H9 (cell line): ENCODE data around the gene GMCL1. TPM values are rescaled to one million over a fixed set of nuclear protein-coding genes. Genes with fewer than 3 reads are reported as not detected.

ENCODE experiments used
- DNase-seq: peaks from one replicate; pipeline ENCODE4 v3.0.0-alpha.2; 2017
- H2AFZ ChIP-seq: one replicate; pipeline ENCODE4 v1.6.1; 2013; ENCODE audit warnings: mild to moderate bottlenecking, low read length, control low read depth, moderate library complexity
- H2AK5ac ChIP-seq: 2 replicates; pipeline ENCODE4 v1.6.1; 2013; ENCODE audit warnings: low read length, control low read depth, mixed read lengths; ENCODE audit not compliant: insufficient read length
- H2BK120ac ChIP-seq: one replicate; pipeline ENCODE4 v1.6.1; 2013; ENCODE audit warnings: low read depth, mild to moderate bottlenecking, low read length, control low read depth, inconsistent platforms; ENCODE audit not compliant: poor library complexity, severe bottlenecking
- H2BK12ac ChIP-seq: 2 replicates; pipeline ENCODE4 v1.6.1; 2013; ENCODE audit warnings: low read length, control low read depth, mixed read lengths, low read depth; ENCODE audit not compliant: insufficient read length
- H2BK15ac ChIP-seq: 2 replicates; pipeline ENCODE4 v1.6.1; 2013; ENCODE audit warnings: low read depth, low read length, control low read depth
- H2BK20ac ChIP-seq: one replicate; pipeline ENCODE4 v1.6.1; 2013; ENCODE audit warnings: low read depth, mild to moderate bottlenecking, low read length, control low read depth, inconsistent platforms; ENCODE audit not compliant: poor library complexity, severe bottlenecking
- H2BK5ac ChIP-seq: 2 replicates; pipeline ENCODE4 v1.6.1; 2013; ENCODE audit warnings: low read length, control low read depth, mixed read lengths; ENCODE audit not compliant: insufficient read length
- H3K14ac ChIP-seq: 2 replicates; pipeline ENCODE4 v1.6.1; 2013; ENCODE audit warnings: low read length, control low read depth; ENCODE audit not compliant: insufficient read depth
- H3K18ac ChIP-seq: 2 replicates; pipeline ENCODE4 v1.6.1; 2013; ENCODE audit warnings: low read depth, mild to moderate bottlenecking, mixed read lengths, low read length, control low read depth; ENCODE audit not compliant: insufficient read length
- H3K23ac ChIP-seq: 2 replicates; pipeline ENCODE4 v1.6.1; 2013; ENCODE audit warnings: low read length, control low read depth, mixed read lengths, low read depth; ENCODE audit not compliant: insufficient read length
- H3K23me2 ChIP-seq: 2 replicates; pipeline ENCODE4 v1.6.1; 2013; ENCODE audit warnings: low read depth, mild to moderate bottlenecking, mixed read lengths, low read length, control low read depth; ENCODE audit not compliant: insufficient read length, poor library complexity, severe bottlenecking
- H3K27ac ChIP-seq: 2 replicates; pipeline ENCODE4 v1.5.1; 2013; ENCODE audit warnings: low read length, control low read depth, mixed read lengths, low read depth; ENCODE audit not compliant: insufficient read length
- H3K27me3 ChIP-seq: 2 replicates; pipeline ENCODE4 v1.6.1; 2013; ENCODE audit warnings: low read length, control low read depth, inconsistent platforms; ENCODE audit not compliant: insufficient read depth
- H3K4ac ChIP-seq: 2 replicates; pipeline ENCODE4 v1.6.1; 2013; ENCODE audit warnings: low read depth, mild to moderate bottlenecking, control low read depth, inconsistent platforms, low read length, moderate library complexity
- H3K4me1 ChIP-seq: 2 replicates; pipeline ENCODE4 v1.6.1; 2013; ENCODE audit warnings: low read length, control low read depth, inconsistent platforms; ENCODE audit not compliant: insufficient read depth
- H3K4me2 ChIP-seq: 2 replicates; pipeline ENCODE4 v1.6.1; 2013; ENCODE audit warnings: low read length, control low read depth, mixed read lengths; ENCODE audit not compliant: insufficient read length, insufficient read depth
- H3K56ac ChIP-seq: 2 replicates; pipeline ENCODE4 v1.6.1; 2013; ENCODE audit warnings: low read depth, mild to moderate bottlenecking, mixed read lengths, low read length, control low read depth; ENCODE audit not compliant: insufficient read length
- H3K79me1 ChIP-seq: 2 replicates; pipeline ENCODE4 v1.6.1; 2013; ENCODE audit warnings: low read depth, mild to moderate bottlenecking, moderate library complexity, low read length, control low read depth, inconsistent platforms; ENCODE audit not compliant: insufficient read depth, poor library complexity, severe bottlenecking
- H3K79me2 ChIP-seq: 2 replicates; pipeline ENCODE4 v1.6.1; 2013; ENCODE audit warnings: low read length, control low read depth, inconsistent platforms; ENCODE audit not compliant: insufficient read depth
- H3K9ac ChIP-seq: 2 replicates; pipeline ENCODE4 v1.6.1; 2013; ENCODE audit warnings: low read length, control low read depth, mixed read lengths; ENCODE audit not compliant: insufficient read length; ENCODE audit errors: extremely low read depth
- H3K9me3 ChIP-seq: one replicate; pipeline ENCODE4 v1.6.1; 2013; ENCODE audit warnings: low read depth, low read length, inconsistent platforms; ENCODE audit not compliant: control insufficient read depth
- H3T11ph ChIP-seq: one replicate; pipeline ENCODE4 v1.6.1; 2013; ENCODE audit warnings: mild to moderate bottlenecking, low read length, control low read depth, inconsistent platforms
- H4K20me1 ChIP-seq: one replicate; pipeline ENCODE4 v1.6.1; 2013; ENCODE audit not compliant: control insufficient read depth, insufficient read length, insufficient read depth
- H4K5ac ChIP-seq: 2 replicates; pipeline ENCODE4 v1.6.1; 2013; ENCODE audit warnings: low read depth, mild to moderate bottlenecking, mixed read lengths, low read length, control low read depth; ENCODE audit not compliant: insufficient read length
- H4K8ac ChIP-seq: replicated peaks from 2 replicates; pipeline ENCODE4 v1.6.1; 2013; ENCODE audit warnings: low read length, control low read depth, mixed read lengths, low read depth; ENCODE audit not compliant: insufficient read length
- H4K91ac ChIP-seq: 2 replicates; pipeline ENCODE4 v1.6.1; 2013; ENCODE audit warnings: low read depth, mild to moderate bottlenecking, moderate library complexity, mixed read lengths, low read length, control low read depth; ENCODE audit not compliant: insufficient read length
- H3K27ac Mint-ChIP-seq, 3 experiments: 2 replicates in 2 of 3; 3 replicates in 1 of 3; pipeline ENCODE4 v1.8.0; 2020 to 2021; ENCODE audit warnings: mixed read lengths in 3 of 3, mild to moderate bottlenecking in 1 of 3, moderate library complexity in 1 of 3
- H3K27me3 Mint-ChIP-seq: 2 replicates; pipeline ENCODE4 v1.8.0; 2021; ENCODE audit warnings: low read depth, mild to moderate bottlenecking, moderate library complexity, mixed read lengths
- H3K36me3 Mint-ChIP-seq, 3 experiments: 2 replicates in 2 of 3; 3 replicates in 1 of 3; pipeline ENCODE4 v1.8.0; 2020 to 2021; ENCODE audit warnings: low read depth in 3 of 3, mixed read lengths in 3 of 3; ENCODE audit not compliant: insufficient read depth in 1 of 3
- H3K4me1 Mint-ChIP-seq, 2 experiments: 2 replicates each; pipeline ENCODE4 v1.8.0; 2020; ENCODE audit warnings: mixed read lengths in 2 of 2
- H3K4me3 Mint-ChIP-seq, 2 experiments: 2 replicates in 1 of 2; 3 replicates in 1 of 2; pipeline ENCODE4 v1.8.0; 2020 to 2021; ENCODE audit warnings: mild to moderate bottlenecking in 2 of 2, mixed read lengths in 2 of 2, moderate library complexity in 1 of 2
- H3K9me3 Mint-ChIP-seq, 2 experiments: 2 replicates in 1 of 2; 3 replicates in 1 of 2; pipeline ENCODE4 v1.8.0; 2020; ENCODE audit warnings: mild to moderate bottlenecking in 2 of 2, mixed read lengths in 2 of 2, moderate library complexity in 1 of 2
- WGBS: extraction: QIAGEN DNeasy Blood & Tissue Kit; methylation state at CpG from one replicate; pipeline ENCODE4 v1.1.7; 2013; ENCODE audit warnings: missing lambda C conversion rate, low lambda C conversion rate, mixed read lengths; ENCODE audit not compliant: insufficient read length; ENCODE audit errors: extremely low coverage; 5-methylcytosine and 5-hydroxymethylcytosine counted together
- total RNA-seq: library from RNA; stranded (reverse); gene quantifications from 2 replicates; pipeline ENCODE4 v1.2.1, GENCODE V29; 2021
- TF ChIP-seq, protein P1 (sequence below): fragments of 200-600 bp; sonication (generic); conservative IDR thresholded peaks from 3 replicates; pipeline ENCODE4 v1.8.0; 2021; ENCODE audit warnings: antibody characterized with exemption, mild to moderate bottlenecking

Gene GMCL1
- total RNA-seq, 1 experiment from 2014 or later: 18.6 TPM

DNA sequence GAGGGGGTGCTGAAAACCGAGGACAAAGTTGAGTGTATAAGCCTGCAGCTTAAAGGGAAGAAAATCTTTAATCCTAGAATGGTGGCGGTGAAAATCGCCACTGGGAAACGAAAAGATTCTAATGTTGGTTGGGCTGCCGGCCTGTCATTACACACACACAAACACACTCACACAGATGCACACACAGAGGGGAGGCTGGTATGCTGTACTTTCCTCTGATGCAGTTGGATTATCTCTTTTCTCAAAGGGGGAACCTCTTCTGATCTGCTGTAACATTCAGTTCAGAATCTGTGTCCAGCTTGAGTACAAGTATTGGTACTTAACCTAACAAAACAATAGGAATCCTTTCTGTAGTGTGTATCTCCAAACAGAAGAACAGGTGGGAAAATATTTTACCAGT is 48.5 kb upstream of the GMCL1 start:
- Histone ChIP-seq H2AFZ (no peak overlapping the region), H3K79me2 (no peaks in the 10 kb centered on the region), H3K14ac (no peak overlapping the region), H4K20me1 (no peaks in the 10 kb centered on the region), H3K9me3 (no peaks in the 10 kb centered on the region), H3K27me3 (no peaks in the 10 kb centered on the region), H3K18ac (no peak overlapping the region), H3K9ac (no peak overlapping the region), H2AK5ac (peak overlapping the region; percentile 9), H4K91ac (no peak overlapping the region), H3K4ac (no peak overlapping the region), H4K5ac (no peak overlapping the region), H2BK15ac (no peak overlapping the region), H3K56ac (no peak overlapping the region), H2BK5ac (no peak overlapping the region), H3K27ac (no peak overlapping the region), H4K8ac (no peak overlapping the region), H3K23ac (no peak overlapping the region), H2BK12ac (no peak overlapping the region), H3K4me1 (peaks cover 11% of the 10 kb centered on the region), H2BK120ac (no peak overlapping the region), H3K79me1 (no peaks in the 10 kb centered on the region), H3T11ph (no peak overlapping the region), H2BK20ac (no peak overlapping the region), H3K4me2 (no peak overlapping the region), H3K23me2 (no peaks in the 10 kb centered on the region)
- H3K27me3 Mint-ChIP-seq: no peaks in the 10 kb centered on the region
- peak overlapping the region in 2 of 3 experiments; percentile 24 to 25; a peak in 4 of 7 replicates for H3K27ac Mint-ChIP-seq
- H3K36me3 Mint-ChIP-seq: peaks cover 2 to 12% (median 2%) of the 10 kb centered on the region in 3 experiments; a peak in 4 of 7 replicates
- peaks cover 37 to 43% of the 10 kb centered on the region in 2 experiments for H3K4me1 Mint-ChIP-seq
- no CpG with 5 or more reads among the region's 5 CpGs for WGBS
- DNase-seq: no peak
- TF ChIP-seq, protein P1, sequence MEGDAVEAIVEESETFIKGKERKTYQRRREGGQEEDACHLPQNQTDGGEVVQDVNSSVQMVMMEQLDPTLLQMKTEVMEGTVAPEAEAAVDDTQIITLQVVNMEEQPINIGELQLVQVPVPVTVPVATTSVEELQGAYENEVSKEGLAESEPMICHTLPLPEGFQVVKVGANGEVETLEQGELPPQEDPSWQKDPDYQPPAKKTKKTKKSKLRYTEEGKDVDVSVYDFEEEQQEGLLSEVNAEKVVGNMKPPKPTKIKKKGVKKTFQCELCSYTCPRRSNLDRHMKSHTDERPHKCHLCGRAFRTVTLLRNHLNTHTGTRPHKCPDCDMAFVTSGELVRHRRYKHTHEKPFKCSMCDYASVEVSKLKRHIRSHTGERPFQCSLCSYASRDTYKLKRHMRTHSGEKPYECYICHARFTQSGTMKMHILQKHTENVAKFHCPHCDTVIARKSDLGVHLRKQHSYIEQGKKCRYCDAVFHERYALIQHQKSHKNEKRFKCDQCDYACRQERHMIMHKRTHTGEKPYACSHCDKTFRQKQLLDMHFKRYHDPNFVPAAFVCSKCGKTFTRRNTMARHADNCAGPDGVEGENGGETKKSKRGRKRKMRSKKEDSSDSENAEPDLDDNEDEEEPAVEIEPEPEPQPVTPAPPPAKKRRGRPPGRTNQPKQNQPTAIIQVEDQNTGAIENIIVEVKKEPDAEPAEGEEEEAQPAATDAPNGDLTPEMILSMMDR: no peak
- H3K9me3 Mint-ChIP-seq: peaks cover 11 to 12% of the 10 kb centered on the region in 2 experiments
- no peak overlapping the region for H3K4me3 Mint-ChIP-seq
